Measurements from ENCODE around the gene ZBTB38. TPM values are rescaled to one million over a fixed set of nuclear protein-coding genes. Genes with fewer than 3 reads are reported as not detected.
A peak's percentile ranks its signal among the peaks of the same experiment; 100 is the strongest.

The ZBTB38 gene
- total and polyA plus RNA-seq, 2 of the 13 experiments (the other 11 are each of a cell fraction or from before 2014, with no cell fraction given): 26.8 to 51.7 TPM

DNA sequence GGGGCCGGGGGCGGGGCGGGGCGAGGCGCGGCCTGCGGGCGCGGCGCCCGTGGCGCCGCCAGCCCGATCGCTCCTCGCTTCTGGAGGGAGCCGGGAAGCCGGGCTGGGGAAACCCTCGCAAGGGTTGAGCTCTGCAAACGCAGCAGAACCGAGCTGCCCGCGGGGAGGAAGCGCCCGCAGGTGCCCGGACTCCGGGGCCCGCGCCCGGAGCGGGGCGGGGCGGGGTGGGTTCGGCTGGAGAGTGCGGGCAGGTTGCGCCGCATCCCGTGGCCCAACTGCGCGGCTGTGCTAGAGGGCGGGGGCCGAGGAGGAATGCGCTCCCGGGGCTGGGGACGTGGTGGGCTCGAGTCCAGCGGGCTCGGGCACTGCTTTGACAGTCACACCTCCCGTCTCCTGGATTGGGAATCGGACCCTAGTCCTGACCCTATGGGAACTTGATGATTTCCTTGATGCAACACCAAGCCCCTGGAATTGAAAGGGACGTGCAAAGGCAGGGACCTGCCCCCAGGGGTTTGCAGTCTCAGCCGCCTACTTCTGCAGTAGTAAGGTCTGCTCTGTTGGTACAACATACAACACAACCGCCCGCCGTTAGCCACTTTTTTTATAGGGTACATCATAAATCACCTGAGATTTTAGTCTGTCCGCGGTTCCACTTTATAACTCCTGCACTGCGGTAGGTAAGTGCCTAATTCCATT lies 34.3 kb downstream of the ZBTB38 start:
- Histone ChIP-seq H3K27ac (ENCODE audit: extremely low read length, insufficient read depth, low read length) (peak overlapping the region; percentile 90), H3K27me3 (ENCODE audit: control insufficient read depth in 1 of 2, insufficient read depth in 2 of 2, low read length in 2 of 2) (no peaks in the 10 kb centered on the region; a peak in 1 of 5 replicates), H3K9ac (ENCODE audit: insufficient read depth, low read depth, low read length) (peak overlapping the region; percentile 93), H3K79me2 (ENCODE audit: insufficient read depth, low read length) (peaks cover 22% of the 10 kb centered on the region), H3K36me3 (replicated peaks in 1 of 2; ENCODE audit: control insufficient read depth in 1 of 2, insufficient read depth in 2 of 2, low read length in 2 of 2) (peaks cover 11 to 30% of the 10 kb centered on the region in 2 experiments), H3K4me1 (ENCODE audit: insufficient read depth, low read length) (peaks cover 52% of the 10 kb centered on the region), H3K4me3 (replicated peaks in 1 of 3; ENCODE audit: insufficient read depth in 1 of 3, low read depth in 2 of 3, low read length in 3 of 3) (peak overlapping the region; percentile 62 to 79 (median 77)), H4K20me1 (ENCODE audit: insufficient read depth, low read length) (no peaks in the 10 kb centered on the region), H3K9me3 (ENCODE audit: low read length) (no peaks in the 10 kb centered on the region), H3K4me2 (ENCODE audit: low read depth, low read length) (peak overlapping the region; percentile 83), H2AFZ (ENCODE audit: low read length) (no peak overlapping the region)
- FAIRE-seq (no peak), DNase-seq (ENCODE audit: low spot score) (peak; percentile 33), ATAC-seq (peak; percentile 77)
- in situ Hi-C loops (cut with HindIII; ENCODE audit: extremely low pct_ligation_motif_present, low pct_unique_long_range_greater_than_20kb) (loop anchor here (5.0 kb wide), 2 partner anchors 35 to 40 kb away; partner anchors contain the start of gene ZBTB38), intact Hi-C loops (cut with micrococcal nuclease; ENCODE audit: unreplicated experiment) (no loop called here)
- BruUV-seq (replicated peaks): no TSS peak
- 51% methylated on average over 6 of the region's 58 CpGs for WGBS (ENCODE audit: low lambda C conversion rate)
- ChIA-PET CTCF (ENCODE audit: low intra/inter-chr PET ratio, low total read pairs) (interaction anchor here (1.3 kb wide), 1 partner anchor 42 kb away, joined by 3 read pairs; no protein-coding TSS in a partner anchor), POLR2A (interaction anchor here (0.9 to 4.3 kb wide), 4 partner anchors 10 to 42 kb away, joined by 3 to 41 read pairs (median 12); no protein-coding TSS in a partner anchor)
- TF ChIP-seq ZNF274 (CRISPR knock-in tag; IDR thresholded peaks at IDR 0.05) (0 out of 2 replicates have a peak, but pooled peaks have one; percentile 26), XRCC5 (optimal IDR thresholded peaks at IDR 0.05; ENCODE audit: low read length) (peak; percentile 15), RBFOX2 (IDR thresholded peaks at IDR 0.05; ENCODE audit: low read depth, low read length) (peak; percentile 79), HMG20A (CRISPR knock-in tag; IDR thresholded peaks at IDR 0.05; ENCODE audit: borderline replicate concordance) (peak; percentile 8; the same call in 1 of the 2 replicates), SALL2 (CRISPR knock-in tag; IDR thresholded peaks at IDR 0.05) (peak; percentile 13; the same call in 1 of the 2 replicates), ZNF460 (CRISPR knock-in tag; IDR thresholded peaks at IDR 0.05; ENCODE audit: borderline replicate concordance) (no peak), KLF12 (CRISPR knock-in tag; IDR thresholded peaks at IDR 0.05; ENCODE audit: borderline replicate concordance) (no peak), MAZ (IDR thresholded peaks at IDR 0.05; ENCODE audit: borderline replicate concordance, low read depth, low read length) (peak; percentile 66; the same call in 1 of the 2 replicates), MAZ (CRISPR knock-in tag; IDR thresholded peaks at IDR 0.05; ENCODE audit: low read depth) (no peak), SP5 (CRISPR knock-in tag; IDR thresholded peaks at IDR 0.05; ENCODE audit: borderline replicate concordance, low read depth) (no peak), ARID2 (CRISPR knock-in tag; IDR thresholded peaks at IDR 0.05; ENCODE audit: borderline replicate concordance) (peak; percentile 51; the same call in 1 of the 2 replicates), KAT8 (CRISPR knock-in tag; IDR thresholded peaks at IDR 0.05) (0 out of 2 replicates have a peak, but pooled peaks have one; percentile 31), TAF1 (CRISPR knock-in tag; IDR thresholded peaks at IDR 0.05) (peak; percentile 42; the same call in 1 of the 2 replicates), ZNF232 (CRISPR knock-in tag; IDR thresholded peaks at IDR 0.05; ENCODE audit: borderline replicate concordance) (0 out of 2 replicates have a peak, but pooled peaks have one; percentile 30), SAP130 (CRISPR knock-in tag; IDR thresholded peaks at IDR 0.05; ENCODE audit: low read depth) (0 out of 2 replicates have a peak, but pooled peaks have one; percentile 37), ZNF674 (CRISPR knock-in tag; IDR thresholded peaks at IDR 0.05; ENCODE audit: low read depth) (no peak), ATF7 (IDR thresholded peaks at IDR 0.05) (no peak), ATF7 (CRISPR knock-in tag; IDR thresholded peaks at IDR 0.05) (no peak)
- TF ChIP-seq, protein P1, sequence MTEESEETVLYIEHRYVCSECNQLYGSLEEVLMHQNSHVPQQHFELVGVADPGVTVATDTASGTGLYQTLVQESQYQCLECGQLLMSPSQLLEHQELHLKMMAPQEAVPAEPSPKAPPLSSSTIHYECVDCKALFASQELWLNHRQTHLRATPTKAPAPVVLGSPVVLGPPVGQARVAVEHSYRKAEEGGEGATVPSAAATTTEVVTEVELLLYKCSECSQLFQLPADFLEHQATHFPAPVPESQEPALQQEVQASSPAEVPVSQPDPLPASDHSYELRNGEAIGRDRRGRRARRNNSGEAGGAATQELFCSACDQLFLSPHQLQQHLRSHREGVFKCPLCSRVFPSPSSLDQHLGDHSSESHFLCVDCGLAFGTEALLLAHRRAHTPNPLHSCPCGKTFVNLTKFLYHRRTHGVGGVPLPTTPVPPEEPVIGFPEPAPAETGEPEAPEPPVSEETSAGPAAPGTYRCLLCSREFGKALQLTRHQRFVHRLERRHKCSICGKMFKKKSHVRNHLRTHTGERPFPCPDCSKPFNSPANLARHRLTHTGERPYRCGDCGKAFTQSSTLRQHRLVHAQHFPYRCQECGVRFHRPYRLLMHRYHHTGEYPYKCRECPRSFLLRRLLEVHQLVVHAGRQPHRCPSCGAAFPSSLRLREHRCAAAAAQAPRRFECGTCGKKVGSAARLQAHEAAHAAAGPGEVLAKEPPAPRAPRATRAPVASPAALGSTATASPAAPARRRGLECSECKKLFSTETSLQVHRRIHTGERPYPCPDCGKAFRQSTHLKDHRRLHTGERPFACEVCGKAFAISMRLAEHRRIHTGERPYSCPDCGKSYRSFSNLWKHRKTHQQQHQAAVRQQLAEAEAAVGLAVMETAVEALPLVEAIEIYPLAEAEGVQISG (CRISPR knock-in tag; IDR thresholded peaks at IDR 0.05): peak; percentile 11
- TF ChIP-seq, protein P2, sequence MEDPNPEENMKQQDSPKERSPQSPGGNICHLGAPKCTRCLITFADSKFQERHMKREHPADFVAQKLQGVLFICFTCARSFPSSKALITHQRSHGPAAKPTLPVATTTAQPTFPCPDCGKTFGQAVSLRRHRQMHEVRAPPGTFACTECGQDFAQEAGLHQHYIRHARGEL (CRISPR knock-in tag; IDR thresholded peaks at IDR 0.05): no peak

Measured in HepG2 (cell line).